Measurements from ENCODE around the gene MIS12.

DNA sequence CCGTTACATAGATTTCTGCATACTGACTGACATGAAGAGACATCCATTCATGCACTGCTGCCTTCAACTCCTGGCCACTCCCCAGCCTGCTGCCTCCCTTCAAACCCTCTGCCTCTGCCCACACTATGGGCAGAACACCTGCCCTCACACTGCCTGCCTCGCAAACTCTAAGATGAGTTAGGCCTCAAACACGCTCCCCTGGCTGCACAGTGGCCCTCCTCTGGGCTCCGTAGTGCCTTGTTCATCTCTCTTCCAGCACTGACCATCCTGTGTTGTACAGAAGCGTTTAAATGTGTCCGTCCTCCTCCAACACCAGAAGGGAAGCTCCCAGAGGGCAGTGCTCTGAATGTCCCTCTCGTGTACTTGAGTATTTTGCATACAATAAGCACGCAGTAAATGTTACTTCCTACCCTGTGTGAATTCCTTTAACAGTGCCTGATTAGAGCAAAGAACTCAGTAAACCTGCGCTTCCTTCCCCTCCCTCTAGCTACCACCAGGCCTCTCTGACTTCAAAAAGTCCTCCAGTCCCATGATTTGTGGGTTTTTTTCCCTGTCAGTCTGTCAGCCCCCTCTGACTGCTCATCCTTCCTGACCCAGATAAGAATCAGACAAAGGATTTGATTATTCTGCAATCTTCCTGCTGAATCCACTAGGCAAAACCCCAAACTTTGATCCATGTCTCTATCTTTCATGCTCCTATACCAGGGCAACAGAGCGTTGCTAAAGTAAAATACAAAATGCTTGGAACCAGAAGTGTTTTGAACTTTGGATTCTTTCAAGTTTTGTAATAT, 21.5 kb upstream of the MIS12 start:
- TF ChIP-seq, protein P1, sequence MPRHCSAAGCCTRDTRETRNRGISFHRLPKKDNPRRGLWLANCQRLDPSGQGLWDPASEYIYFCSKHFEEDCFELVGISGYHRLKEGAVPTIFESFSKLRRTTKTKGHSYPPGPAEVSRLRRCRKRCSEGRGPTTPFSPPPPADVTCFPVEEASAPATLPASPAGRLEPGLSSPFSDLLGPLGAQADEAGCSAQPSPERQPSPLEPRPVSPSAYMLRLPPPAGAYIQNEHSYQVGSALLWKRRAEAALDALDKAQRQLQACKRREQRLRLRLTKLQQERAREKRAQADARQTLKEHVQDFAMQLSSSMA (CRISPR knock-in tag; IDR thresholded peaks at IDR 0.05): no peak
- TF ChIP-seq FOXK1 (CRISPR knock-in tag; IDR thresholded peaks at IDR 0.05; ENCODE audit: borderline replicate concordance, low read depth) (no peak), POLR2AphosphoS5 (IDR thresholded peaks at IDR 0.05; ENCODE audit: low read depth, low read length) (no peak), CTCF (CRISPR knock-in tag; IDR thresholded peaks at IDR 0.05) (no peak), CREB1 (IDR thresholded peaks at IDR 0.05) (no peak), CREB1 (CRISPR knock-in tag; IDR thresholded peaks at IDR 0.05) (no peak), NFYB (CRISPR knock-in tag; IDR thresholded peaks at IDR 0.05) (no peak), ZNF558 (CRISPR knock-in tag; IDR thresholded peaks at IDR 0.05; ENCODE audit: borderline replicate concordance) (no peak), HCFC1 (IDR thresholded peaks at IDR 0.05; ENCODE audit: low read depth, low read length) (no peak), ZNF512 (CRISPR knock-in tag; IDR thresholded peaks at IDR 0.05) (no peak)
- TF ChIP-seq, protein P2, sequence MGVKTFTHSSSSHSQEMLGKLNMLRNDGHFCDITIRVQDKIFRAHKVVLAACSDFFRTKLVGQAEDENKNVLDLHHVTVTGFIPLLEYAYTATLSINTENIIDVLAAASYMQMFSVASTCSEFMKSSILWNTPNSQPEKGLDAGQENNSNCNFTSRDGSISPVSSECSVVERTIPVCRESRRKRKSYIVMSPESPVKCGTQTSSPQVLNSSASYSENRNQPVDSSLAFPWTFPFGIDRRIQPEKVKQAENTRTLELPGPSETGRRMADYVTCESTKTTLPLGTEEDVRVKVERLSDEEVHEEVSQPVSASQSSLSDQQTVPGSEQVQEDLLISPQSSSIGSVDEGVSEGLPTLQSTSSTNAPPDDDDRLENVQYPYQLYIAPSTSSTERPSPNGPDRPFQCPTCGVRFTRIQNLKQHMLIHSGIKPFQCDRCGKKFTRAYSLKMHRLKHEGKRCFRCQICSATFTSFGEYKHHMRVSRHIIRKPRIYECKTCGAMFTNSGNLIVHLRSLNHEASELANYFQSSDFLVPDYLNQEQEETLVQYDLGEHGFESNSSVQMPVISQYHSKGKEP (CRISPR knock-in tag; IDR thresholded peaks at IDR 0.05): no peak

Data from HepG2 (cell line).